Measurements from ENCODE around the gene LRG1. TPM values are rescaled to one million over a fixed set of nuclear protein-coding genes. Genes with fewer than 3 reads are reported as not detected.

The LRG1 gene
- polyA plus RNA-seq, 1 of the 3 experiments (the other 2 are of a cell fraction): 0.12 TPM

DNA sequence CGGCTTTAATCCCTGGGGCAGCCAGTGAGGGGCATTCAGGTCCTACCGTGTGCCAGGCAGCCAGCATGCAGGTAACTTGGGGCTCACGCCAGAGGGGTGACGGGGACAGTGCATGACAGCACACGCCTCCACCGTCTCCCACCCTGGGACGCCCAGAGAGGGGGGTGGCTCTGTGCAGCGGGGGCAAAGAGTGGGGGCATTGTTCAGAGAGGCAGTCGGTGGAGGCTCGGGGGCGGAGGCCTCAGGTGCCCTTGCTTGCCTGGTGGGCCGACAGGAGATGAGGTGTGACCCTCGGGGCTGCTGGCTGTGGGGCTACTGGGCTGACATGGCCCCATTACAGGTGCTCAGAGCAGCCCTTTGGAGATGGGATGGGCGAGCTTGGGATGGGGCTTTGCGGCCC lies 40.0 kb downstream of the LRG1 start:
- 98% methylated on average over 13 of the region's 15 CpGs for WGBS (ENCODE audit: low lambda C conversion rate)
- H3K9me2 ChIP-seq: no peaks in the 10 kb centered on the region
- no peaks in the 10 kb centered on the region for H3K27me3 ChIP-seq (ENCODE audit: insufficient read depth)
- no peak overlapping the region for H3K27ac ChIP-seq (ENCODE audit: low read depth in 2 of 2, low read length in 1 of 2)
- no peaks in the 10 kb centered on the region for H4K20me1 ChIP-seq (ENCODE audit: insufficient read depth)
- no peak for DNase-seq
- H3K9me3 ChIP-seq: no peaks in the 10 kb centered on the region
- H3K36me3 ChIP-seq (replicated peaks in 1 of 2; ENCODE audit: control insufficient read depth in 1 of 2, insufficient read depth in 2 of 2, low read length in 1 of 2): peaks cover 4 to 55% of the 10 kb centered on the region in 2 experiments
- H3K79me2 ChIP-seq (ENCODE audit: insufficient read depth): no peaks in the 10 kb centered on the region
- ChIA-PET POLR2A (no interaction called here), CTCF (interaction anchor here (0.6 kb wide), 1 partner anchor 88 kb away, joined by 3 read pairs; no protein-coding TSS in a partner anchor)
- H2AFZ ChIP-seq (ENCODE audit: low read depth): no peak overlapping the region
- no peak overlapping the region for H3K4me3 ChIP-seq (ENCODE audit: low read depth in 2 of 2, low read length in 1 of 2)
- H3K4me1 ChIP-seq (ENCODE audit: control insufficient read depth in 1 of 2, insufficient read depth in 2 of 2, low read depth in 1 of 2, low read length in 1 of 2): no peaks in the 10 kb centered on the region
- no peak for TF ChIP-seq YY1 (IDR thresholded peaks at IDR 0.05; ENCODE audit: low read depth)
- TF ChIP-seq CHD2 (IDR thresholded peaks at IDR 0.05; ENCODE audit: low read length, partially characterized antibody): no peak
- no peak for TF ChIP-seq POLR2AphosphoS5 (IDR thresholded peaks at IDR 0.05; ENCODE audit: low read depth, low read length)
- TF ChIP-seq, protein P1, sequence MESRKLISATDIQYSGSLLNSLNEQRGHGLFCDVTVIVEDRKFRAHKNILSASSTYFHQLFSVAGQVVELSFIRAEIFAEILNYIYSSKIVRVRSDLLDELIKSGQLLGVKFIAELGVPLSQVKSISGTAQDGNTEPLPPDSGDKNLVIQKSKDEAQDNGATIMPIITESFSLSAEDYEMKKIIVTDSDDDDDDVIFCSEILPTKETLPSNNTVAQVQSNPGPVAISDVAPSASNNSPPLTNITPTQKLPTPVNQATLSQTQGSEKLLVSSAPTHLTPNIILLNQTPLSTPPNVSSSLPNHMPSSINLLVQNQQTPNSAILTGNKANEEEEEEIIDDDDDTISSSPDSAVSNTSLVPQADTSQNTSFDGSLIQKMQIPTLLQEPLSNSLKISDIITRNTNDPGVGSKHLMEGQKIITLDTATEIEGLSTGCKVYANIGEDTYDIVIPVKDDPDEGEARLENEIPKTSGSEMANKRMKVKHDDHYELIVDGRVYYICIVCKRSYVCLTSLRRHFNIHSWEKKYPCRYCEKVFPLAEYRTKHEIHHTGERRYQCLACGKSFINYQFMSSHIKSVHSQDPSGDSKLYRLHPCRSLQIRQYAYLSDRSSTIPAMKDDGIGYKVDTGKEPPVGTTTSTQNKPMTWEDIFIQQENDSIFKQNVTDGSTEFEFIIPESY (IDR thresholded peaks at IDR 0.05; ENCODE audit: borderline replicate concordance, low read depth): no peak
- TF ChIP-seq, protein P2, sequence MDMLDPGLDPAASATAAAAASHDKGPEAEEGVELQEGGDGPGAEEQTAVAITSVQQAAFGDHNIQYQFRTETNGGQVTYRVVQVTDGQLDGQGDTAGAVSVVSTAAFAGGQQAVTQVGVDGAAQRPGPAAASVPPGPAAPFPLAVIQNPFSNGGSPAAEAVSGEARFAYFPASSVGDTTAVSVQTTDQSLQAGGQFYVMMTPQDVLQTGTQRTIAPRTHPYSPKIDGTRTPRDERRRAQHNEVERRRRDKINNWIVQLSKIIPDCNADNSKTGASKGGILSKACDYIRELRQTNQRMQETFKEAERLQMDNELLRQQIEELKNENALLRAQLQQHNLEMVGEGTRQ (IDR thresholded peaks at IDR 0.05; ENCODE audit: borderline replicate concordance, low read depth, low read length): no peak
- TF ChIP-seq, protein P3, sequence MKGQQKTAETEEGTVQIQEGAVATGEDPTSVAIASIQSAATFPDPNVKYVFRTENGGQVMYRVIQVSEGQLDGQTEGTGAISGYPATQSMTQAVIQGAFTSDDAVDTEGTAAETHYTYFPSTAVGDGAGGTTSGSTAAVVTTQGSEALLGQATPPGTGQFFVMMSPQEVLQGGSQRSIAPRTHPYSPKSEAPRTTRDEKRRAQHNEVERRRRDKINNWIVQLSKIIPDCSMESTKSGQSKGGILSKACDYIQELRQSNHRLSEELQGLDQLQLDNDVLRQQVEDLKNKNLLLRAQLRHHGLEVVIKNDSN (IDR thresholded peaks at IDR 0.05; ENCODE audit: borderline replicate concordance, low read depth): no peak
- no peak for TF ChIP-seq TEAD4 (IDR thresholded peaks at IDR 0.05; ENCODE audit: borderline replicate concordance, insufficient read depth)
- no peak for TF ChIP-seq MXI1 (IDR thresholded peaks at IDR 0.05; ENCODE audit: low read depth, low read length)
- TF ChIP-seq, protein P4, sequence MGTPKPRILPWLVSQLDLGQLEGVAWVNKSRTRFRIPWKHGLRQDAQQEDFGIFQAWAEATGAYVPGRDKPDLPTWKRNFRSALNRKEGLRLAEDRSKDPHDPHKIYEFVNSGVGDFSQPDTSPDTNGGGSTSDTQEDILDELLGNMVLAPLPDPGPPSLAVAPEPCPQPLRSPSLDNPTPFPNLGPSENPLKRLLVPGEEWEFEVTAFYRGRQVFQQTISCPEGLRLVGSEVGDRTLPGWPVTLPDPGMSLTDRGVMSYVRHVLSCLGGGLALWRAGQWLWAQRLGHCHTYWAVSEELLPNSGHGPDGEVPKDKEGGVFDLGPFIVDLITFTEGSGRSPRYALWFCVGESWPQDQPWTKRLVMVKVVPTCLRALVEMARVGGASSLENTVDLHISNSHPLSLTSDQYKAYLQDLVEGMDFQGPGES (IDR thresholded peaks at IDR 0.05; ENCODE audit: low read depth, low read length): no peak
- no peak for TF ChIP-seq RXRA (IDR thresholded peaks at IDR 0.05; ENCODE audit: borderline replicate concordance, low read depth)
- TF ChIP-seq SIN3A (IDR thresholded peaks at IDR 0.05; ENCODE audit: borderline replicate concordance, low read depth, low read length): no peak
- TF ChIP-seq, protein P5, sequence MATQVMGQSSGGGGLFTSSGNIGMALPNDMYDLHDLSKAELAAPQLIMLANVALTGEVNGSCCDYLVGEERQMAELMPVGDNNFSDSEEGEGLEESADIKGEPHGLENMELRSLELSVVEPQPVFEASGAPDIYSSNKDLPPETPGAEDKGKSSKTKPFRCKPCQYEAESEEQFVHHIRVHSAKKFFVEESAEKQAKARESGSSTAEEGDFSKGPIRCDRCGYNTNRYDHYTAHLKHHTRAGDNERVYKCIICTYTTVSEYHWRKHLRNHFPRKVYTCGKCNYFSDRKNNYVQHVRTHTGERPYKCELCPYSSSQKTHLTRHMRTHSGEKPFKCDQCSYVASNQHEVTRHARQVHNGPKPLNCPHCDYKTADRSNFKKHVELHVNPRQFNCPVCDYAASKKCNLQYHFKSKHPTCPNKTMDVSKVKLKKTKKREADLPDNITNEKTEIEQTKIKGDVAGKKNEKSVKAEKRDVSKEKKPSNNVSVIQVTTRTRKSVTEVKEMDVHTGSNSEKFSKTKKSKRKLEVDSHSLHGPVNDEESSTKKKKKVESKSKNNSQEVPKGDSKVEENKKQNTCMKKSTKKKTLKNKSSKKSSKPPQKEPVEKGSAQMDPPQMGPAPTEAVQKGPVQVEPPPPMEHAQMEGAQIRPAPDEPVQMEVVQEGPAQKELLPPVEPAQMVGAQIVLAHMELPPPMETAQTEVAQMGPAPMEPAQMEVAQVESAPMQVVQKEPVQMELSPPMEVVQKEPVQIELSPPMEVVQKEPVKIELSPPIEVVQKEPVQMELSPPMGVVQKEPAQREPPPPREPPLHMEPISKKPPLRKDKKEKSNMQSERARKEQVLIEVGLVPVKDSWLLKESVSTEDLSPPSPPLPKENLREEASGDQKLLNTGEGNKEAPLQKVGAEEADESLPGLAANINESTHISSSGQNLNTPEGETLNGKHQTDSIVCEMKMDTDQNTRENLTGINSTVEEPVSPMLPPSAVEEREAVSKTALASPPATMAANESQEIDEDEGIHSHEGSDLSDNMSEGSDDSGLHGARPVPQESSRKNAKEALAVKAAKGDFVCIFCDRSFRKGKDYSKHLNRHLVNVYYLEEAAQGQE (IDR thresholded peaks at IDR 0.05; ENCODE audit: low read depth, low read length): no peak
- no peak for TF ChIP-seq EZH2phosphoT487 (IDR thresholded peaks at IDR 0.05; ENCODE audit: borderline replicate concordance, low read depth)
- TF ChIP-seq GABPA (IDR thresholded peaks at IDR 0.05; ENCODE audit: low read depth): no peak
- TF ChIP-seq RAD21 (IDR thresholded peaks at IDR 0.05; ENCODE audit: low read length): no peak
- no peak for TF ChIP-seq GATA2 (CRISPR knock-in tag; IDR thresholded peaks at IDR 0.05)
- TF ChIP-seq, protein P6, sequence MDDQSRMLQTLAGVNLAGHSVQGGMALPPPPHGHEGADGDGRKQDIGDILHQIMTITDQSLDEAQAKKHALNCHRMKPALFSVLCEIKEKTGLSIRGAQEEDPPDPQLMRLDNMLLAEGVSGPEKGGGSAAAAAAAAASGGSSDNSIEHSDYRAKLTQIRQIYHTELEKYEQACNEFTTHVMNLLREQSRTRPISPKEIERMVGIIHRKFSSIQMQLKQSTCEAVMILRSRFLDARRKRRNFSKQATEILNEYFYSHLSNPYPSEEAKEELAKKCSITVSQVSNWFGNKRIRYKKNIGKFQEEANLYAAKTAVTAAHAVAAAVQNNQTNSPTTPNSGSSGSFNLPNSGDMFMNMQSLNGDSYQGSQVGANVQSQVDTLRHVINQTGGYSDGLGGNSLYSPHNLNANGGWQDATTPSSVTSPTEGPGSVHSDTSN (IDR thresholded peaks at IDR 0.05): no peak
- TF ChIP-seq MEF2A (IDR thresholded peaks at IDR 0.05; ENCODE audit: borderline replicate concordance, low read depth): no peak
- H3K9ac ChIP-seq: no peak overlapping the region
- H3F3A ChIP-seq (replicated peaks; ENCODE audit: insufficient read depth): peaks cover 3% of the 10 kb centered on the region
- H3K4me2 ChIP-seq: no peak overlapping the region

Data from SK-N-SH (cell line).